ENCODE results near the gene RGL3. TPM values are rescaled to one million over a fixed set of nuclear protein-coding genes. Genes with fewer than 3 reads are reported as not detected.

Gene RGL3
- total and polyA plus RNA-seq, 12 donors = 1.2 to 37.5 (median 3.5) TPM

DNA sequence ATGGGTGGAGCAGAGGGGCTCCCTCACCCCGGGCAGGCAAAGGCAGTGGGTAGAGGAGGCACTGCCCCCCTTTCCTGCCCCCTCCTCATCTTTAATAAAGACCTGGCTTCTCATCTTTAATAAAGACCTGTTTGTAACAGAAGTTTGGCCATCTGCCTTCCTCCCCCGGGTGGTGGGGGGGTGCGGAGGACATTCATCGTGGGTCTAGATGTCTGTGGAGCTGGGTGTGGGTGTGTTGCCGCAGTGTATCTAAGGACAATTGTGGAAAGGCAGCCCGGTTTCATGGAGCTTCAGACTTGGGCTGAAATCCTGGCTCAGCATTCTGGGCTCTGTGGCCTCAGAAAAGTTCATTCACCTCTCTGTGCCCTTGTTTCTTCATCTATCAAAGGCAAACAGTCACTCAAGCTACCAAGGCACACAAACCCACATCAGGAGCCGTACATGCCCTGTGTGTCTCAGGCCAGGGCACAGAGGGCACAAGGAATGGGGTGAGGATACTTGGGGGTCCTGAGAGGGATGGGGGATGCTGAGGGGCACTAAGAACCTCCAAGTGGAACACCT lies 53.5 kb downstream of the RGL3 start:
- H3K9me3 ChIP-seq = no peaks in the 10 kb centered on the region
- peak overlapping the region in 2 of 10 donors; percentile 35 to 36 for H3K27ac ChIP-seq
- DNase-seq (no peak), ATAC-seq (no peak)
- 66 to 78% methylated on average over 7 of the region's 7 CpGs for WGBS, 2 donors
- TF ChIP-seq, protein P1, sequence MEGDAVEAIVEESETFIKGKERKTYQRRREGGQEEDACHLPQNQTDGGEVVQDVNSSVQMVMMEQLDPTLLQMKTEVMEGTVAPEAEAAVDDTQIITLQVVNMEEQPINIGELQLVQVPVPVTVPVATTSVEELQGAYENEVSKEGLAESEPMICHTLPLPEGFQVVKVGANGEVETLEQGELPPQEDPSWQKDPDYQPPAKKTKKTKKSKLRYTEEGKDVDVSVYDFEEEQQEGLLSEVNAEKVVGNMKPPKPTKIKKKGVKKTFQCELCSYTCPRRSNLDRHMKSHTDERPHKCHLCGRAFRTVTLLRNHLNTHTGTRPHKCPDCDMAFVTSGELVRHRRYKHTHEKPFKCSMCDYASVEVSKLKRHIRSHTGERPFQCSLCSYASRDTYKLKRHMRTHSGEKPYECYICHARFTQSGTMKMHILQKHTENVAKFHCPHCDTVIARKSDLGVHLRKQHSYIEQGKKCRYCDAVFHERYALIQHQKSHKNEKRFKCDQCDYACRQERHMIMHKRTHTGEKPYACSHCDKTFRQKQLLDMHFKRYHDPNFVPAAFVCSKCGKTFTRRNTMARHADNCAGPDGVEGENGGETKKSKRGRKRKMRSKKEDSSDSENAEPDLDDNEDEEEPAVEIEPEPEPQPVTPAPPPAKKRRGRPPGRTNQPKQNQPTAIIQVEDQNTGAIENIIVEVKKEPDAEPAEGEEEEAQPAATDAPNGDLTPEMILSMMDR (IDR thresholded peaks at IDR 0.05) = no peak
- no peak overlapping the region for H3K4me3 ChIP-seq
- no peaks in the 10 kb centered on the region for H3K27me3 ChIP-seq
- H3K4me1 ChIP-seq = peaks cover 0 to 9% (median 0%) of the 10 kb centered on the region in 9 donors
- intact Hi-C loops (cut with DNase I) = no loop called here
- peaks cover 0 to 73% (median 4%) of the 10 kb centered on the region in 9 donors for H3K36me3 ChIP-seq

- peaks cover 0 to 80% (median 4%) of the 10 kb centered on the region in 9 donors for H3K36me3 ChIP-seq
- intact Hi-C loops (cut with DNase I) = no loop called here
- TF ChIP-seq, protein P1 (IDR thresholded peaks at IDR 0.05) = no peak
- peak overlapping the region in 2 of 10 donors; percentile 35 to 36 for H3K27ac ChIP-seq
- H3K4me3 ChIP-seq = no peak overlapping the region
- peak in 2 of 8 donors; percentile 16 to 32 for ATAC-seq
- no peak for DNase-seq
- 83 to 84% methylated on average over 5 of the region's 5 CpGs for WGBS, 2 donors
- peaks cover 0 to 9% (median 0%) of the 10 kb centered on the region in 9 donors for H3K4me1 ChIP-seq
- H3K9me3 ChIP-seq = no peaks in the 10 kb centered on the region
- no peaks in the 10 kb centered on the region for H3K27me3 ChIP-seq
Measured at GRCh38 chr19:11364935-11365334, 54.2 kb downstream of the RGL3 start.

GRCh38 chr19:11364296-11364904 lies 54.7 kb downstream of the RGL3 start:
- TF ChIP-seq, protein P1 (IDR thresholded peaks at IDR 0.05) = no peak
- Histone ChIP-seq H3K9me3 (no peaks in the 10 kb centered on the region), H3K4me1 (peaks cover 0 to 9% (median 0%) of the 10 kb centered on the region in 9 donors), H3K36me3 (peaks cover 0 to 83% (median 4%) of the 10 kb centered on the region in 9 donors), H3K27ac (no peak overlapping the region), H3K27me3 (no peaks in the 10 kb centered on the region), H3K4me3 (no peak overlapping the region)
- intact Hi-C loops (cut with DNase I) = no loop called here
- ATAC-seq = peak in 1 of 8 donors; percentile 4
- DNase-seq = no peak
- 95 to 96% methylated on average over 22 to 28 of the region's 28 CpGs for WGBS, 2 donors

DNA sequence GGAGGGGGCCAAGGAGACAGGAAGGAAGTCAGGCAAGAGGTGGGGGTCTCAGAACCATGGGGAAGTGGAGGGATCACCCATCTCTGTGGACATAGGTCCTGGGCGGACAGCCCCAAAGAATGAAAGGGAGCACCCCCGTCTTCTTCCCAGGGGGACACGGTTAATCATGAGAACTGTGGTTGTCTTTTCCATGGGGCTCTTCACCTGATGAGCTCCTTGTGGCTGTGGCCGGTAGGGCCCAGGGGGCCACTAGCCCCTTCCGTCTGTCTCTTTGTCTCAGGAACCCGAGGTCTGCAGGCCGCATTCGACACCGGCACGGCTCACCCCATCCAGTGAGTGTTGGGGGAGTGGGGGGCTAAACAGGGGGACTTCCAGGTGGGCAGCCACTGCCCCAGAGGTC lies 55.2 kb downstream of the RGL3 start:
- Histone ChIP-seq H3K27ac (no peak overlapping the region), H3K36me3 (peaks cover 0 to 83% (median 4%) of the 10 kb centered on the region in 9 donors), H3K4me3 (no peak overlapping the region), H3K27me3 (no peaks in the 10 kb centered on the region), H3K9me3 (no peaks in the 10 kb centered on the region), H3K4me1 (peaks cover 0 to 9% (median 0%) of the 10 kb centered on the region in 9 donors)
- no peak for DNase-seq
- intact Hi-C loops (cut with DNase I) = no loop called here
- ATAC-seq = no peak
- TF ChIP-seq, protein P1 (IDR thresholded peaks at IDR 0.05) = no peak
- WGBS, 2 donors = 92 to 93% methylated on average over 10 of the region's 10 CpGs

All from heart right ventricle (tissue), 16 donors.